ENCODE data around the gene CREBBP. TPM values are rescaled to one million over a fixed set of nuclear protein-coding genes. Genes with fewer than 3 reads are reported as not detected.

Gene CREBBP
- polyA plus RNA-seq, 1 of the 3 experiments (the other 2 are of a cell fraction) = 5.7 TPM

DNA sequence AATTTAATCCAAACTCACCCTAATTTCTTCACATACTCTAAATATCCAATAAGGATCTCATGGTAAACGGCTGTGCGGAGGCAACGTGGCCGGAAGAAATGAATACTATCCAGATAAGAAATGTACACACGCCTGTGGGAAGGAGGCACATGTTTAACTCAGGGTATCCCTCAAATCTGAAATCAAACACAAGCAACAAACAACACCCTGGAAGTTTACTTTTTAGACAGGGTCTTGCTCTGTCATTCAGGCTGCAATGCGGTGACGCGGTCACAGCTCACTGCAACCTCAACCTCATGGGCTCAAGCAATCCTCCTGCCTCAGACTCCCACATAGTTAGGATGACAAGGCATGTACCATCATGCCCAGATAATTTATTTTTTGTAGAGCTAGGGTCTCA lies 142.0 kb downstream of the CREBBP start:
- Histone ChIP-seq H4K20me1 (ENCODE audit: insufficient read depth) (no peaks in the 10 kb centered on the region), H3K27me3 (ENCODE audit: insufficient read depth) (no peaks in the 10 kb centered on the region), H2AFZ (ENCODE audit: low read depth) (no peak overlapping the region), H3K4me3 (ENCODE audit: low read depth in 2 of 2, low read length in 1 of 2) (no peak overlapping the region), H3F3A (replicated peaks; ENCODE audit: insufficient read depth) (no peaks in the 10 kb centered on the region), H3K9ac (no peak overlapping the region), H3K4me2 (no peak overlapping the region), H3K4me1 (ENCODE audit: control insufficient read depth in 1 of 2, insufficient read depth in 2 of 2, low read depth in 1 of 2, low read length in 1 of 2) (no peaks in the 10 kb centered on the region), H3K36me3 (replicated peaks in 1 of 2; ENCODE audit: control insufficient read depth in 1 of 2, insufficient read depth in 2 of 2, low read length in 1 of 2) (peaks cover 56 to 75% of the 10 kb centered on the region in 2 experiments), H3K9me2 (no peaks in the 10 kb centered on the region), H3K27ac (ENCODE audit: low read depth in 2 of 2, low read length in 1 of 2) (no peak overlapping the region), H3K9me3 (no peaks in the 10 kb centered on the region), H3K79me2 (ENCODE audit: insufficient read depth) (no peaks in the 10 kb centered on the region; the same call in 1 of the 2 replicates)
- TF ChIP-seq NFIC (IDR thresholded peaks at IDR 0.05; ENCODE audit: borderline replicate concordance) = no peak
- no peak for TF ChIP-seq EP300 (IDR thresholded peaks at IDR 0.05; ENCODE audit: borderline replicate concordance in 1 of 2, low read depth in 1 of 2, low read length in 1 of 2)
- TF ChIP-seq, protein P1, sequence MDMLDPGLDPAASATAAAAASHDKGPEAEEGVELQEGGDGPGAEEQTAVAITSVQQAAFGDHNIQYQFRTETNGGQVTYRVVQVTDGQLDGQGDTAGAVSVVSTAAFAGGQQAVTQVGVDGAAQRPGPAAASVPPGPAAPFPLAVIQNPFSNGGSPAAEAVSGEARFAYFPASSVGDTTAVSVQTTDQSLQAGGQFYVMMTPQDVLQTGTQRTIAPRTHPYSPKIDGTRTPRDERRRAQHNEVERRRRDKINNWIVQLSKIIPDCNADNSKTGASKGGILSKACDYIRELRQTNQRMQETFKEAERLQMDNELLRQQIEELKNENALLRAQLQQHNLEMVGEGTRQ (IDR thresholded peaks at IDR 0.05; ENCODE audit: borderline replicate concordance, low read depth, low read length) = no peak
- TF ChIP-seq SIN3A (IDR thresholded peaks at IDR 0.05; ENCODE audit: borderline replicate concordance, low read depth, low read length) = no peak
- no peak for TF ChIP-seq FOXJ3 (CRISPR knock-in tag; IDR thresholded peaks at IDR 0.05)
- ChIA-PET POLR2A (no interaction called here), CTCF (interaction anchor here (1.0 to 2.0 kb wide), 2 partner anchors 13 to 48 kb away, joined by 3 to 5 read pairs; no protein-coding TSS in a partner anchor)
- WGBS (ENCODE audit: low lambda C conversion rate) = 96% methylated on average over 8 of the region's 8 CpGs
- DNase-seq = no peak

DNA sequence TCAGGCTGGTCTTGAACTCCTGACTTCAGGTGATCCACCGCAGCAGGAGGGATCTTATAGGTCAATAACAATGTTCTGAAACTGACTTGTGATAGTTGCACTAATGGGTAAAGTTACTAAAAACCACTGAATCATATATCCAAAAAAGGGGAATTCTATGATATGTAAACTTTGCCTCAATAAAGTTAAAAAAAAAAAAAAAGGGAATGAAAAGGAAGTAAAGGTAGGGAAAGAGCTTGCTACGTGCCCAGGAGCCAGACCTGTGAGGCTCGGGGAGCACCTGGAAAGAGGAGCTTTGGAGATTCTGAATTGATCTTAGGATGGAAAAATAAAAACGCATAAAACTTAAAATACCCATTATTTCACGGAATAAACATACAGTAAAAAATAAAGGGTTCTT lies 142.4 kb downstream of the CREBBP start:
- Histone ChIP-seq H3K36me3 (replicated peaks in 1 of 2; ENCODE audit: control insufficient read depth in 1 of 2, insufficient read depth in 2 of 2, low read length in 1 of 2) (peaks cover 52 to 72% of the 10 kb centered on the region in 2 experiments), H3K79me2 (ENCODE audit: insufficient read depth) (no peaks in the 10 kb centered on the region; the same call in 1 of the 2 replicates), H3K4me3 (ENCODE audit: low read depth in 2 of 2, low read length in 1 of 2) (no peak overlapping the region), H3K9me2 (no peaks in the 10 kb centered on the region), H3K4me1 (ENCODE audit: control insufficient read depth in 1 of 2, insufficient read depth in 2 of 2, low read depth in 1 of 2, low read length in 1 of 2) (no peaks in the 10 kb centered on the region), H2AFZ (ENCODE audit: low read depth) (no peak overlapping the region), H3K4me2 (no peak overlapping the region), H3F3A (replicated peaks; ENCODE audit: insufficient read depth) (no peaks in the 10 kb centered on the region), H4K20me1 (ENCODE audit: insufficient read depth) (no peaks in the 10 kb centered on the region), H3K27me3 (ENCODE audit: insufficient read depth) (no peaks in the 10 kb centered on the region), H3K9ac (no peak overlapping the region), H3K9me3 (no peaks in the 10 kb centered on the region), H3K27ac (ENCODE audit: low read depth in 2 of 2, low read length in 1 of 2) (no peak overlapping the region)
- WGBS (ENCODE audit: low lambda C conversion rate) = 96% methylated on average over 5 of the region's 5 CpGs
- TF ChIP-seq, protein P2, sequence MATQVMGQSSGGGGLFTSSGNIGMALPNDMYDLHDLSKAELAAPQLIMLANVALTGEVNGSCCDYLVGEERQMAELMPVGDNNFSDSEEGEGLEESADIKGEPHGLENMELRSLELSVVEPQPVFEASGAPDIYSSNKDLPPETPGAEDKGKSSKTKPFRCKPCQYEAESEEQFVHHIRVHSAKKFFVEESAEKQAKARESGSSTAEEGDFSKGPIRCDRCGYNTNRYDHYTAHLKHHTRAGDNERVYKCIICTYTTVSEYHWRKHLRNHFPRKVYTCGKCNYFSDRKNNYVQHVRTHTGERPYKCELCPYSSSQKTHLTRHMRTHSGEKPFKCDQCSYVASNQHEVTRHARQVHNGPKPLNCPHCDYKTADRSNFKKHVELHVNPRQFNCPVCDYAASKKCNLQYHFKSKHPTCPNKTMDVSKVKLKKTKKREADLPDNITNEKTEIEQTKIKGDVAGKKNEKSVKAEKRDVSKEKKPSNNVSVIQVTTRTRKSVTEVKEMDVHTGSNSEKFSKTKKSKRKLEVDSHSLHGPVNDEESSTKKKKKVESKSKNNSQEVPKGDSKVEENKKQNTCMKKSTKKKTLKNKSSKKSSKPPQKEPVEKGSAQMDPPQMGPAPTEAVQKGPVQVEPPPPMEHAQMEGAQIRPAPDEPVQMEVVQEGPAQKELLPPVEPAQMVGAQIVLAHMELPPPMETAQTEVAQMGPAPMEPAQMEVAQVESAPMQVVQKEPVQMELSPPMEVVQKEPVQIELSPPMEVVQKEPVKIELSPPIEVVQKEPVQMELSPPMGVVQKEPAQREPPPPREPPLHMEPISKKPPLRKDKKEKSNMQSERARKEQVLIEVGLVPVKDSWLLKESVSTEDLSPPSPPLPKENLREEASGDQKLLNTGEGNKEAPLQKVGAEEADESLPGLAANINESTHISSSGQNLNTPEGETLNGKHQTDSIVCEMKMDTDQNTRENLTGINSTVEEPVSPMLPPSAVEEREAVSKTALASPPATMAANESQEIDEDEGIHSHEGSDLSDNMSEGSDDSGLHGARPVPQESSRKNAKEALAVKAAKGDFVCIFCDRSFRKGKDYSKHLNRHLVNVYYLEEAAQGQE (IDR thresholded peaks at IDR 0.05; ENCODE audit: low read depth, low read length) = no peak
- no peak for TF ChIP-seq TAF1 (IDR thresholded peaks at IDR 0.05; ENCODE audit: borderline replicate concordance, low read depth, low read length)
- DNase-seq = no peak
- ChIA-PET POLR2A (no interaction called here), CTCF (interaction anchor here (2.0 kb wide), 1 partner anchor 12 kb away, joined by 5 read pairs; no protein-coding TSS in a partner anchor)
